Islet precursor cell (in vitro differentiated cells): ENCODE data around the gene FOXD3.

Experiments
- DNase-seq: peaks from one replicate; pipeline ENCODE4 v3.0.0-alpha.2; 2018

The FOXD3 gene

GRCh38 chr1:63362578-63362977 lies 40.2 kb downstream of the FOXD3 start:
- DNase-seq = no peak

- no peak for DNase-seq
Measured at GRCh38 chr1:63363014-63363413, 40.6 kb downstream of the FOXD3 start.

- DNase-seq = no peak
Measured at GRCh38 chr1:63366908-63367214, 44.5 kb downstream of the FOXD3 start.

GRCh38 chr1:63367215-63368103 lies 45.1 kb downstream of the FOXD3 start, which contains the start of gene ALG6:
Gene ALG6, plus strand, starts transcription at chr1:63367627. Its CDS starts 3,351 bp downstream, at chr1:63370978.
- peak; percentile 98 for DNase-seq

GRCh38 chr1:63368131-63368530 lies 45.8 kb downstream of the FOXD3 start:
- DNase-seq = no peak
